ENCODE data around the gene SCTR. TPM values are rescaled to one million over a fixed set of nuclear protein-coding genes. Genes with fewer than 3 reads are reported as not detected.

SCTR gene
- total RNA-seq, 4 donors from 2014 or later: not detected

GRCh38 chr2:119464981-119465380 is 59.3 kb downstream of the SCTR start:
- no peak for TF ChIP-seq CTCF (IDR thresholded peaks at IDR 0.05; ENCODE audit: low read depth)

GRCh38 chr2:119463990-119464389 is 60.3 kb downstream of the SCTR start:
- TF ChIP-seq CTCF (IDR thresholded peaks at IDR 0.05; ENCODE audit: low read depth): no peak

- TF ChIP-seq CTCF (IDR thresholded peaks at IDR 0.05; ENCODE audit: low read depth): no peak
Measured at GRCh38 chr2:119463136-119463535, 61.1 kb downstream of the SCTR start.

- no peak for TF ChIP-seq CTCF (IDR thresholded peaks at IDR 0.05; ENCODE audit: low read depth)
Measured at GRCh38 chr2:119462574-119462973, 61.7 kb downstream of the SCTR start.

GRCh38 chr2:119461811-119462210 is 62.5 kb downstream of the SCTR start:
- no peak for TF ChIP-seq CTCF (IDR thresholded peaks at IDR 0.05; ENCODE audit: low read depth)

GRCh38 chr2:119460076-119460475 is 64.2 kb downstream of the SCTR start:
- TF ChIP-seq CTCF (IDR thresholded peaks at IDR 0.05; ENCODE audit: low read depth): no peak

GRCh38 chr2:119455066-119455718 is 69.1 kb downstream of the SCTR start:
- TF ChIP-seq CTCF (IDR thresholded peaks at IDR 0.05; ENCODE audit: low read depth): no peak

Data from subcutaneous adipose tissue (tissue), 4 donors.